ENCODE measurements around the gene RNASE13.

The RNASE13 gene

GRCh38 chr14:21071225-21072030 is 36.8 kb upstream of the RNASE13 start:
- TF ChIP-seq GATA3 (IDR thresholded peaks at IDR 0.05; ENCODE audit: low read depth, low read length) = no peak
- no peak for TF ChIP-seq GATA2 (IDR thresholded peaks at IDR 0.05; ENCODE audit: low read depth, low read length)

GRCh38 chr14:21070610-21071224 is 36.1 kb upstream of the RNASE13 start:
- TF ChIP-seq GATA3 (IDR thresholded peaks at IDR 0.05; ENCODE audit: low read depth, low read length) (no peak), GATA2 (IDR thresholded peaks at IDR 0.05; ENCODE audit: low read depth, low read length) (no peak)

- TF ChIP-seq GATA2 (IDR thresholded peaks at IDR 0.05; ENCODE audit: low read depth, low read length) (no peak), GATA3 (IDR thresholded peaks at IDR 0.05; ENCODE audit: low read depth, low read length) (no peak)
These were observed 35.5 kb upstream of the RNASE13 start, which contains the start of gene ARHGEF40 for GRCh38 chr14:21070083-21070609. TSS of gene ARHGEF40 (plus strand) at chr14:21070304. CDS start at chr14:21070397, 93 bp downstream.

GRCh38 chr14:21069388-21070082 is 34.9 kb upstream of the RNASE13 start:
- no peak for TF ChIP-seq GATA2 (IDR thresholded peaks at IDR 0.05; ENCODE audit: low read depth, low read length)
- no peak for TF ChIP-seq GATA3 (IDR thresholded peaks at IDR 0.05; ENCODE audit: low read depth, low read length)

- TF ChIP-seq GATA3 (IDR thresholded peaks at IDR 0.05; ENCODE audit: low read depth, low read length) (no peak), GATA2 (IDR thresholded peaks at IDR 0.05; ENCODE audit: low read depth, low read length) (no peak)
These were observed 34.1 kb upstream of the RNASE13 start for GRCh38 chr14:21068521-21069387.

- TF ChIP-seq GATA2 (IDR thresholded peaks at IDR 0.05; ENCODE audit: low read depth, low read length) (no peak), GATA3 (IDR thresholded peaks at IDR 0.05; ENCODE audit: low read depth, low read length) (no peak)
These were observed 32.4 kb upstream of the RNASE13 start for GRCh38 chr14:21066882-21067502.

- no peak for TF ChIP-seq GATA3 (IDR thresholded peaks at IDR 0.05; ENCODE audit: low read depth, low read length)
- no peak for TF ChIP-seq GATA2 (IDR thresholded peaks at IDR 0.05; ENCODE audit: low read depth, low read length)
These were observed 28.9 kb upstream of the RNASE13 start for GRCh38 chr14:21063479-21063878.

- no peak for TF ChIP-seq GATA3 (IDR thresholded peaks at IDR 0.05; ENCODE audit: low read depth, low read length)
- TF ChIP-seq GATA2 (IDR thresholded peaks at IDR 0.05; ENCODE audit: low read depth, low read length) = no peak
These were observed 26.7 kb upstream of the RNASE13 start for GRCh38 chr14:21061347-21061668.

GRCh38 chr14:21060614-21061346 is 26.2 kb upstream of the RNASE13 start:
- TF ChIP-seq GATA2 (IDR thresholded peaks at IDR 0.05; ENCODE audit: low read depth, low read length) = no peak
- no peak for TF ChIP-seq GATA3 (IDR thresholded peaks at IDR 0.05; ENCODE audit: low read depth, low read length)

GRCh38 chr14:21059842-21060613 is 25.4 kb upstream of the RNASE13 start:
- TF ChIP-seq GATA3 (IDR thresholded peaks at IDR 0.05; ENCODE audit: low read depth, low read length) (no peak), GATA2 (IDR thresholded peaks at IDR 0.05; ENCODE audit: low read depth, low read length) (no peak)

GRCh38 chr14:21058903-21059302 is 24.3 kb upstream of the RNASE13 start:
- no peak for TF ChIP-seq GATA2 (IDR thresholded peaks at IDR 0.05; ENCODE audit: low read depth, low read length)
- TF ChIP-seq GATA3 (IDR thresholded peaks at IDR 0.05; ENCODE audit: low read depth, low read length) = no peak

Data from SH-SY5Y (cell line).